ENCODE data around the gene RXRB. TPM values are rescaled to one million over a fixed set of nuclear protein-coding genes. Genes with fewer than 3 reads are reported as not detected.

The RXRB gene
- total and polyA plus RNA-seq, 2 of the 13 experiments (the other 11 are each of a cell fraction or from before 2014, with no cell fraction given): 26.7 to 55.7 TPM

DNA sequence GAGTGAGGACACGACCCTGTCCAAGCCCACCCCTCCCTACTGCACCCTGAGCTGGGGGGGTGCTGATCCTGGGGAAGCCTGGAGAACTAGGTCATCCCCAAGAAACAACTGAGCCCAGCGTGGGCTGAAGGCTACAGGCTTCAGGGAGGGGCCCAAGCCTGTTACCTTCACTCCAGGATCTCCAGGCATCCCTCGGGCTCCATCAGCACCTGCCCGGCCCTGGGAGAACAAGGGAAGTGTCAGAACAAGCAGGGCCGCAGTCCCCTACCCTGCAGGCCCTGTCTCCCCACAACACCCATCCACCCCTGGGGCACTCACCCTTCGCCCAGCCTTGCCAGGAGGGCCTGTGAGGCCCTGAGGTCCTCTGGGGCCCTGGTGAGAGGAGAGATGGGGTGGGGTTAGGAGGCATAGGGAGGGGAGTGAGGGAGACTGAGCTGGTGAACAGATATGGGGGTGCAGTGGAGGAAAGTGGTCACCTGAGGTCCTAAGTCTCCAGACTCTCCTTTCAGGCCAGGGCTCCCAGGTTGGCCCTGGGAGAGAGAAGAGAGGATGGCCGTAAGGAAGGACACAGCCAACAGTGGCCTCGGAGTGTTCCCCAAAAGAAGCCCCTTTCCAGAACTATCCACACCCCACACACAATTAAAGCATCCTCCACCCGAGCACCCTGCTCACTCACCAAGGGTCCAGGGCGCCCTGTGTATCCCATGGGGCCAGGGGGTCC, 21.6 kb downstream of the RXRB start (continued):
- no peak for TF ChIP-seq REXO4 (CRISPR knock-in tag; IDR thresholded peaks at IDR 0.05; ENCODE audit: borderline replicate concordance)
- no peak for TF ChIP-seq ZNF383 (CRISPR knock-in tag; IDR thresholded peaks at IDR 0.05; ENCODE audit: borderline replicate concordance)
- TF ChIP-seq SP1 (IDR thresholded peaks at IDR 0.05): no peak
- no peak for TF ChIP-seq SP1 (CRISPR knock-in tag; IDR thresholded peaks at IDR 0.05)
- TF ChIP-seq, protein P1, sequence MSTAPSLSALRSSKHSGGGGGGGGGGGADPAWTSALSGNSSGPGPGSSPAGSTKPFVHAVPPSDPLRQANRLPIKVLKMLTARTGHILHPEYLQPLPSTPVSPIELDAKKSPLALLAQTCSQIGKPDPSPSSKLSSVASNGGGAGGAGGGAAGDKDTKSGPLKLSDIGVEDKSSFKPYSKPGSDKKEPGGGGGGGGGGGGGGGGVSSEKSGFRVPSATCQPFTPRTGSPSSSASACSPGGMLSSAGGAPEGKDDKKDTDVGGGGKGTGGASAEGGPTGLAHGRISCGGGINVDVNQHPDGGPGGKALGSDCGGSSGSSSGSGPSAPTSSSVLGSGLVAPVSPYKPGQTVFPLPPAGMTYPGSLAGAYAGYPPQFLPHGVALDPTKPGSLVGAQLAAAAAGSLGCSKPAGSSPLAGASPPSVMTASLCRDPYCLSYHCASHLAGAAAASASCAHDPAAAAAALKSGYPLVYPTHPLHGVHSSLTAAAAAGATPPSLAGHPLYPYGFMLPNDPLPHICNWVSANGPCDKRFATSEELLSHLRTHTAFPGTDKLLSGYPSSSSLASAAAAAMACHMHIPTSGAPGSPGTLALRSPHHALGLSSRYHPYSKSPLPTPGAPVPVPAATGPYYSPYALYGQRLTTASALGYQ (CRISPR knock-in tag; IDR thresholded peaks at IDR 0.05): no peak

DNA sequence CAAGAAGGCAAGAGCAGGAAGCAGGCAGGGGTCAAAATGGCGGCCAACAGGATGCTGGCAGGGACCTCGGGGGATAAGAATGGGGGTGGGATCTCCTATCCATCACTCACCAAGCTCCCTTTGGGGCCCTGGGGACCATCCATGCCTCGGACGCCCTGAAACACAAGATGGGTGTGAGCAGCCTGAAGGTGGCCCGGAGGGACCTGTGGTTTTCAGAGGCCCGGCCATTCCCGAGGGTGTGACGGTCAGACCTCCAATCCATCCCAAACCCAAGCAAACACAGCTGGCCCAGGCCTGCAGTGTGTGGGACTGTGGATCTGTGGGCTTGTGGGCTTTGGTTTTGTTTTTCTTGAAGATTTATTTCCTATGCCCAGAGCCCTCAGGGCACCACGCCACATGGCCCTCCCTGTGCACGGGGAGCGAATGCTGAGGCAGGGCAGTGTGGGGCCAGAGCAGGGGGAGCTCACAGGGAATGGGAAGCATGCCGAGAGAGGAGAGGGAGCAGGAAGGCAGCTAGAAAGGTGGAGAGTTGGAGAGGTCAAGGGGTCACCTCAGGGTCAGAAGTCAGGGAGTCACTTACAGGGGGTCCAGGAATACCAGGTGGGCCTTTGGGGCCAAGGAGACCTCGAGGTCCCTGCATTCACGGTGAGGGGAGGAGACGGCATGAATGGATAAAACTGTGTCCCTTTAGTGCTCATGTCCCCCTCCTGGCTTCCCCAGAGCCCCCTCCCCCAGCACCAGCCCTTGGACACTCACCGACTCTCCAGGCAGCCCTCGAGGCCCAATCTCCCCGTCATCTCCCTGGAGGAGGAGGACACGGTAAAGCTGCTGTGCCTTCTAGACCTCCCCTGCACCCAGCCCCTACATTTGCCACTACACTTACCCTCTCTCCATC, 22.7 kb downstream of the RXRB start:
- H3K4me2 ChIP-seq (ENCODE audit: low read depth, low read length): no peak overlapping the region
- DNase-seq (ENCODE audit: low spot score): no peak
- H3K27me3 ChIP-seq (ENCODE audit: control insufficient read depth in 1 of 2, insufficient read depth in 2 of 2, low read length in 2 of 2): peaks cover 6 to 63% of the 10 kb centered on the region in 2 experiments; a peak in 4 of 5 replicates
- no peak for ATAC-seq
- H3K4me1 ChIP-seq (ENCODE audit: insufficient read depth, low read length): peaks cover 14% of the 10 kb centered on the region
- intact Hi-C loops (cut with micrococcal nuclease; ENCODE audit: unreplicated experiment): no loop called here
- H4K20me1 ChIP-seq (ENCODE audit: insufficient read depth, low read length): no peaks in the 10 kb centered on the region
- ChIA-PET CTCF (ENCODE audit: low intra/inter-chr PET ratio, low total read pairs) (no interaction called here), POLR2A (no interaction called here)
- in situ Hi-C loops (cut with HindIII; ENCODE audit: extremely low pct_ligation_motif_present, low pct_unique_long_range_greater_than_20kb): no loop called here
- WGBS (ENCODE audit: low lambda C conversion rate): 47% methylated on average over 17 of the region's 19 CpGs
- H3K4me3 ChIP-seq (replicated peaks in 1 of 3; ENCODE audit: insufficient read depth in 1 of 3, low read depth in 2 of 3, low read length in 3 of 3): no peak overlapping the region
- no peaks in the 10 kb centered on the region for H3K36me3 ChIP-seq (replicated peaks in 1 of 2; ENCODE audit: control insufficient read depth in 1 of 2, insufficient read depth in 2 of 2, low read length in 2 of 2)
- H3K27ac ChIP-seq (ENCODE audit: extremely low read length, insufficient read depth, low read length): no peak overlapping the region
- no peak for FAIRE-seq
- no peaks in the 10 kb centered on the region for H3K79me2 ChIP-seq (ENCODE audit: insufficient read depth, low read length)
- TF ChIP-seq, protein P2, sequence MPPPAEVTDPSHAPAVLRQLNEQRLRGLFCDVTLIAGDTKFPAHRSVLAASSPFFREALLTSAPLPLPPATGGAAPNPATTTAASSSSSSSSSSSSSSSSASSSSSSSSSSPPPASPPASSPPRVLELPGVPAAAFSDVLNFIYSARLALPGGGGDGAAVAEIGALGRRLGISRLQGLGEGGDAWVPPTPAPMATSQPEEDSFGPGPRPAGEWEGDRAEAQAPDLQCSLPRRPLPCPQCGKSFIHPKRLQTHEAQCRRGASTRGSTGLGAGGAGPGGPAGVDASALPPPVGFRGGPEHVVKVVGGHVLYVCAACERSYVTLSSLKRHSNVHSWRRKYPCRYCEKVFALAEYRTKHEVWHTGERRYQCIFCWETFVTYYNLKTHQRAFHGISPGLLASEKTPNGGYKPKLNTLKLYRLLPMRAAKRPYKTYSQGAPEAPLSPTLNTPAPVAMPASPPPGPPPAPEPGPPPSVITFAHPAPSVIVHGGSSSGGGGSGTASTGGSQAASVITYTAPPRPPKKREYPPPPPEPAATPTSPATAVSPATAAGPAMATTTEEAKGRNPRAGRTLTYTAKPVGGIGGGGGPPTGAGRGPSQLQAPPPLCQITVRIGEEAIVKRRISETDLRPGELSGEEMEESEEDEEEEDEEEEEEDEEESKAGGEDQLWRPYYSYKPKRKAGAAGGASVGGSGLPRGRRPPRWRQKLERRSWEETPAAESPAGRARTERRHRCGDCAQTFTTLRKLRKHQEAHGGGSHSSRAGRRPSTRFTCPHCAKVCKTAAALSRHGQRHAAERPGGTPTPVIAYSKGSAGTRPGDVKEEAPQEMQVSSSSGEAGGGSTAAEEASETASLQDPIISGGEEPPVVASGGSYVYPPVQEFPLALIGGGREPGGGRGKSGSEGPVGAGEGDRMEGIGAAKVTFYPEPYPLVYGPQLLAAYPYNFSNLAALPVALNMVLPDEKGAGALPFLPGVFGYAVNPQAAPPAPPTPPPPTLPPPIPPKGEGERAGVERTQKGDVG (CRISPR knock-in tag; IDR thresholded peaks at IDR 0.05; ENCODE audit: borderline replicate concordance): no peak
- TF ChIP-seq PLRG1 (conservative IDR thresholded peaks at IDR 0.05) (no peak), ASH2L (IDR thresholded peaks at IDR 0.05; ENCODE audit: insufficient read length, low read depth, low read length) (no peak)
- H3K9me3 ChIP-seq (ENCODE audit: low read length): peaks cover 4% of the 10 kb centered on the region; the same call in 1 of the 2 replicates
- no TSS peak for BruUV-seq (replicated peaks)
- H3K9ac ChIP-seq (ENCODE audit: insufficient read depth, low read depth, low read length): no peak overlapping the region
- H2AFZ ChIP-seq (ENCODE audit: low read length): no peak overlapping the region
